GM10847 (cell line): ENCODE results near the gene PNP.

Source experiments
- POLR2A ChIP-seq: IDR thresholded peaks from 2 replicates; pipeline ENCODE4 v1.6.1; 2011; ENCODE audit not compliant: insufficient read length; ENCODE audit errors: extremely low read depth

The PNP gene

GRCh38 chr14:20469242-20469889 lies at the start of gene PNP:
Gene PNP, plus strand, starts transcription at chr14:20469406. Its CDS starts 119 bp downstream, at chr14:20469525.
- peak; percentile 99 for TF ChIP-seq POLR2A

DNA sequence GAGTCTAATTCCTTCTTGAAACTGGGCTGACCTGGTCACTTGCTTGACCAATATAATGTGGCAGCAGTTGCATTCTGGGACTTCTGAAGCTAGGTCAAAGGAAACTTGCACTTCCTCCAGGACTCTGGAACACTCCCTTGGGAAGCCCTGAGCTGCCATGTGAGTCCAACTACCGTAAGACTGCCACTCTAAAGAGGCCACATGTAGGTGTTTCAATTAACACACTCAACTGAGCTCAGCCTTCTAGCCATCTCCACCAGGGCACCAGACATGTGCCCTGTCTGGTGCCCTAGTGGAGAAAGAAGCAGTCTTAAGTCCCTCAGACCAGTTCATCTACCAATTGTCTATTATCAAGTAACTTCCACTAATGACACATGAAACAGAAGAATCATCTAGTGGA lies 49.8 kb upstream of the PNP start:
- no peak for TF ChIP-seq POLR2A

DNA sequence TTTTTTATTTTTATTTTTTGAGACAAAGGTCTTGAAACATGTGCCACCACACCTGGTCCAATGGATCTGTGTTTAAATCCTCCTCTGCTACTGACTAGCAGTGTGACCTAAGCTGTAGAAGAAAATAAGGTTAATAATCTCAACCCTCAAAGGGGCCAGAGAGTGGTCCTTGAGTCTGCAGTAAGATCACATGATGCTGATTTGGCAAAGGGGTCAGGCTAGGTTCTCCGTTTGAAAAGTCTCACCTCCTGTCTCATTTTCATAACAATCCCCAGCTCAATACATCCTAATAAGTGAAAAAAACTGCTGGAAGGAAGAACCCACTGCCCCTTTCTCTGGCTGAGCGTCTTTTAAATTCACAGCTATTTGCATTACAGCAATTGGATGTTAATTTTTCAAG lies 47.9 kb upstream of the PNP start:
- TF ChIP-seq POLR2A = no peak

- no peak for TF ChIP-seq POLR2A
Observed at GRCh38 chr14:20422886-20423285, 46.3 kb upstream of the PNP start.

DNA sequence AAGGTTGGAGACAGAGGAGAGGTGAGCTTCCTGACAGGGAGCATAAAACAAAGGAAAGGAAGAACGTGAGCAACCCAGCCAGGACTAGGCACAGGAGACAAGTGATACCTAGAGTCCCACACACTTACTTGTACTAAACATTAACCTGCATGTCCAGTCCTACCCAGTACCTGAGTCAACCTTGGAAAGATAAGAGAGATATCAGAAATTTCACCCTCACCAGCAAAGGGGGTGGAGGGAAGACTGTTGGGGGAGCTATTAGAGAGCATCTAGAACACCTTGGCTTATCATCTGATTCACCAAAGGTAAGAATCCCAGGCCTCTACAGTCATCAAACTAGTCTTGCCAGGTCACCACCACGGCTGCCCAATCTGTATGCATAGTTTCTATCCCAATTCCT lies 44.4 kb upstream of the PNP start:
- no peak for TF ChIP-seq POLR2A

DNA sequence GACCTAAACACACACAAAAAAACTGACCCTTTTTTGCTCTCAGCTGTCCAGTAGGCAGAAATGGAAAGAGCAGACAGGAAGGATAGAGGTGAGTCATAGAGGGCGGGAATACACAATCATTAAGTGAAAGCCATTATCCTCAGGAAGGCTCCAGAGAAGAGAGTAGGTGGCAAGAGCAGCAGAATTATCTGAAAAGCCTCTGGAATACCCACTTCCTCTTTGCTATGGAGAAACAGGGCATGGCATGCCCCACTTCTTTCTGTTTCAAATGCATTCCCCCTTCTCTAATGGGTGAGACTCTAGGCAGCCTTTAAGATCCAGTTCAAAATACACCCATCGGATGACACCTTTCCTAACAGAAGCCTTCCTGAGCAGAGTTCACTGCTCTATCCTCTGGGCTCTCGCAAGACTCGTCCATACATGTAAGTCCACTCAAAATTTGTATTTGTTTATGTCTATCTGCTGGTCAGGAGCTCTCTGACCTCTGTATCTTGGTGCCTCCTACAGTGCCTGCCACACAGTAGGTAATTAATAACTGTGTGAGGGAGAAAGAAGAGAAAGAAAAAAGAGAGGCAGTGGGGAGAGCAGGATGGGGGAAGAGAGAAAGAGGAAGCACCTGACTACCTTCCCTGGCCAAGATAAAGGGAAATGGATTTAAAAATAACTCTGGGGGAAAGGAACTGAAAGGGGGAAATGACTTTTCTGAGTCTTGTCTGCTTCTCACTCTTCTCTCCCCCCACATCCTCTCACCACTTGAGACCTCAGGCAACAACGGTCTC lies 41.8 kb upstream of the PNP start:
- TF ChIP-seq POLR2A = no peak

GRCh38 chr14:20428010-20428365 lies 41.2 kb upstream of the PNP start:
- TF ChIP-seq POLR2A = no peak

- TF ChIP-seq POLR2A = no peak
Observed at GRCh38 chr14:20428802-20429201, 40.4 kb upstream of the PNP start.

DNA sequence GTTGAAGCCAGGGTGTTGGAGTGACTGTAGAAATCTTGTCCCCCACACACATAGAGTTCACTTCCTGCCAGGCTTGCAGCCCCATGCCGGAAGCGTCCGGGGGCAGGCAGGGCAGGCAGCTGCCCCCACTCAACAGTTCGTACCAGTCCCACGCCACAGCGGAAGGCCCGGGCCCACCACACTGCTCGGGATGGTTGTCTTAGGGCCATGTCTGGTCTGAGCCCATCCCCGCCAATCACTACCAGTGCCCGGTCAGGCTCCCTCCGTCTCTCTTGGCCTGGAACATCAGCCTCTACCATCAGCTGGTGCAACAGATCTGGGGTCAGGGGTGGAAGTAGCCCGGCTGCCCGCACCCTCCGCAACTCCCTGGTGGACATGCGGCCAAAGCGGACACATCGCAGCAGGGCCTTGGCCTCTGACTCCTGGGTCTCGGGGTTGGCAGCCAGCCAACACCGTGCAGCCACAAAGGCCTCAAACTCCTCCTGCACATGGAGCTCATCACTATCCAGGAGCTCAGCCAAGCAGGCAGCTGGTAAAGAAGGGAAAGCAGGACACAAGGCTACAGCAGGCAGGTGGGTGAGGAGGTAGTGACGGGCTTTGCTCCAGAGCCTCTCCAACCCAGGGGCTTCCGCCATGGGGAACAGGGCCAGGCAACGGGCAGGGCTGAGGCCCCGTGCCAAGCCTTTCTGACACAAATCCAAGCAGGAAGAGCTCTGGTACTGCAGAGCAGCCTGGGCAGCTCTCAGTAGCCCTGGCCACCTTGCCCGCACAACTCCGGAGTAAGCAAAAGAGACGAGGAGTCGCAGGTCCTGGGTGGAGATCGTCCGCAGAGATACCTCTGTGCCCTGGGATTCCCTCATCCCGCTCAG lies 39.2 kb upstream of the PNP start:
- no peak for TF ChIP-seq POLR2A

GRCh38 chr14:20434701-20435581 lies 34.3 kb upstream of the PNP start:
- TF ChIP-seq POLR2A = no peak

GRCh38 chr14:20435582-20436362 lies 33.4 kb upstream of the PNP start, which contains the start of gene KLHL33:
Gene KLHL33, minus strand, starts transcription at chr14:20436166. Its CDS starts 355 bp downstream, at chr14:20435811.
- no peak for TF ChIP-seq POLR2A

DNA sequence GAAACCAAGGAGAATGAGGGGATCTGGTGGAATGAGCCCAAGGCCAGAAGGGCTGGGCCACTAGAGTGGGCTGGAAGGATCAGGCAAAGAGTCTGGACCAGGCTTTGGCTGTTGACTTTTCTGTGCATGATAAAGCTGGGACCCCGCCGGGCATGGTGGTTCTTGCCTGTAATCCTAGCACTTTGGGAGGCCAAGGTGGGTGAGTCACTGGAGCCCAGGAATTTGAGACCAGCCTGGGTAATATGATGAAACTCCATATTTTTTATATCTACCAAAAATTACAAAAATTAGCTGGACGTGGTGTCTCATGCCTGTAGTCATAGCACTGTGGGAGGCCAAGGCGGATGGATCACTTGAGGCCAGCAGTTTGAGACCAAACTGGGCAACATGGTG lies 32.8 kb upstream of the PNP start:
- no peak for TF ChIP-seq POLR2A

GRCh38 chr14:20438664-20439063 lies 30.5 kb upstream of the PNP start:
- no peak for TF ChIP-seq POLR2A

GRCh38 chr14:20440465-20440864 lies 28.7 kb upstream of the PNP start:
- no peak for TF ChIP-seq POLR2A
